ENCODE results near the gene SPNS3. TPM values are rescaled to one million over a fixed set of nuclear protein-coding genes. Genes with fewer than 3 reads are reported as not detected.
A peak's percentile ranks its signal among the peaks of the same experiment; 100 is the strongest.

SPNS3 gene
- polyA plus RNA-seq, result 1 to 10 TPM; 2.7 to 7.3 (median 2.8) TPM

GRCh38 chr17:4433515-4434031 is at the start of gene SPNS3:
SPNS3 (plus strand) TSS chr17:4433940; CDS start chr17:4433968, 28 bp downstream.
- Mint-ChIP-seq H3K4me1 (peaks cover 14 to 23% of the 10 kb centered on the region in 2 donors), H3K36me3 (no peaks in the 10 kb centered on the region), H3K27ac (peak within 1 kb of the TSS in 1 of 6 donors; percentile 3), H3K9me3 (no peaks in the 10 kb centered on the region), H3K27me3 (ENCODE audit: low read depth in 3 of 3) (peaks cover 10 to 30% (median 30%) of the 10 kb centered on the region in 3 donors), H3K4me3 (peak within 1 kb of the TSS in 3 of 5 donors; percentile 18 to 65 (median 53))
- DNase-seq, result peak; percentile 49 to 62 (median 55)

- peaks cover 0 to 3% (median 2%) of the 10 kb centered on the region in 3 donors for H3K27me3 Mint-ChIP-seq (ENCODE audit: low read depth in 3 of 3)
- no peaks in the 10 kb centered on the region for H3K4me1 Mint-ChIP-seq
- H3K4me3 Mint-ChIP-seq, result no peak overlapping the region
- H3K27ac Mint-ChIP-seq, result no peak overlapping the region
- H3K9me3 Mint-ChIP-seq, result no peaks in the 10 kb centered on the region
- H3K36me3 Mint-ChIP-seq, result no peaks in the 10 kb centered on the region
- DNase-seq, result no peak
Observed at GRCh38 chr17:4386406-4386805, 47.3 kb upstream of the SPNS3 start.

- no peak overlapping the region for H3K27ac Mint-ChIP-seq
- no peaks in the 10 kb centered on the region for H3K9me3 Mint-ChIP-seq
- H3K27me3 Mint-ChIP-seq (ENCODE audit: low read depth in 3 of 3), result peaks cover 0 to 3% (median 2%) of the 10 kb centered on the region in 3 donors
- no peaks in the 10 kb centered on the region for H3K36me3 Mint-ChIP-seq
- no peak overlapping the region for H3K4me3 Mint-ChIP-seq
- DNase-seq, result no peak
- H3K4me1 Mint-ChIP-seq, result no peaks in the 10 kb centered on the region
Observed at GRCh38 chr17:4387137-4387536, 46.6 kb upstream of the SPNS3 start.

DNA sequence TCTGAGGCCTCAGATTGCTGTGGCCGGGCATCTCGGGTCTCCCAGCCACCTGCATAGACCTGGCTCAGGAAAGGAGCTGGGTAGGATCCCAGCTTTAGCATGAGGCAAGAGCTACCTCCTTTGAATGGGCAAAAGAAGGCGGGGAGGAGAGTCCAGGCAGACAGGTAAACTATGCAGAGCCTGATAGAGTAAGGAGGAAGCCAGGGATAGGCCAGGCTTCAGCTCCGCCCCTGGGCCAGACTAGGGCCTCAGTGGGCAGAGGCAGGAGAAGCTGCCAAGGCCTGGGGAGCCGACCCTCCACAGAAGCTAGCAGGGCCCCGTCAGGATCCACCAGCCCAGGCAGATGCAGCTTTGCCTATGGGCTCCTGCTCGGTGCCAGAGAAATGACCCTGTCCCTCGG is 44.7 kb upstream of the SPNS3 start:
- Mint-ChIP-seq H3K27ac (no peak overlapping the region), H3K36me3 (no peaks in the 10 kb centered on the region), H3K4me3 (no peak overlapping the region), H3K4me1 (peaks cover 2 to 5% of the 10 kb centered on the region in 2 donors), H3K9me3 (no peaks in the 10 kb centered on the region), H3K27me3 (ENCODE audit: low read depth in 3 of 3) (peaks cover 0 to 2% (median 2%) of the 10 kb centered on the region in 3 donors)
- DNase-seq, result no peak

DNA sequence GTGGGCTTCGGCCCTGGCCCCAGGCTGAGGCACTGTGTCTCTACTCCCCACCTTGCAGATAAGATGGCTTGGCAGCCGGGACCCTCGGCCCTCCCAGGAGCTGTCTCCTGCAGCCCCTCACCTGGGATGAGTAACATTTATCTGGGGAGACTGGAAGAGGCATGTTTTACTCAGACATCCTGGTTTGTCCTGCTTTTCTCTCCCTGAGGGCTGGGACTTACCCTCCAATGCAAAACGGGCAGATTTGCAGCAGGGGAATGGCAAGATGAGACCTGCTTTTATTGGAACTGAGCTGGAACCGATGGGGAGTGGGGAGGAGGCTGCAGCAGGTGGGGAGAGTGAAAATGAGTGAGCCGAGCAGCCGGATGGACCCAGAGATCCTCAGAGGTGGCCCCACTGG is 39.9 kb upstream of the SPNS3 start:
- Mint-ChIP-seq H3K27me3 (ENCODE audit: low read depth in 3 of 3) (no peaks in the 10 kb centered on the region), H3K9me3 (no peaks in the 10 kb centered on the region), H3K27ac (no peak overlapping the region), H3K4me1 (peaks cover 7 to 16% of the 10 kb centered on the region in 2 donors), H3K4me3 (no peak overlapping the region), H3K36me3 (no peaks in the 10 kb centered on the region)
- DNase-seq, result no peak

GRCh38 chr17:4394208-4395110 is 39.3 kb upstream of the SPNS3 start:
- H3K4me1 Mint-ChIP-seq, result peaks cover 7 to 16% of the 10 kb centered on the region in 2 donors
- no peak overlapping the region for H3K4me3 Mint-ChIP-seq
- H3K27me3 Mint-ChIP-seq (ENCODE audit: low read depth in 3 of 3), result no peaks in the 10 kb centered on the region
- H3K36me3 Mint-ChIP-seq, result no peaks in the 10 kb centered on the region
- peak overlapping the region in 2 of 6 donors; percentile 65 to 78 for H3K27ac Mint-ChIP-seq
- no peak for DNase-seq
- no peaks in the 10 kb centered on the region for H3K9me3 Mint-ChIP-seq

DNA sequence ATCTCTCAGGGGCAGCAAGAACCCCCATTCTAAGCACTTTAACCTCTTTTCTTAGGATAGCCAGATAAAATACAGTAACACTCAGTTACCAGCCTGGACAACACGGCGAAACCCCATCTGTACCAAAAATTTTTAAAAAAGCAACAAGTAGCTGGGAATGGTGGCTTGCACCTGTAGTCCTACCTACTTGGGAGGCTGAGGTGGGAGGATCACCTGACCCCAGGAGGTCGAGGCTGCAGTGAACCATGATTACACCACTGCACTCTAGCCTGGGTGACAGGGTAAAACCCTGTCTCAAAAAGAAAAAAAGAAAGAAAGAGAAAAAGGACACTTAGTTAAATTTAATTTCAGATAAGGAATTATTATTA is 38.6 kb upstream of the SPNS3 start:
- Mint-ChIP-seq H3K4me3 (no peak overlapping the region), H3K9me3 (no peaks in the 10 kb centered on the region), H3K27me3 (ENCODE audit: low read depth in 3 of 3) (no peaks in the 10 kb centered on the region), H3K27ac (peak overlapping the region in 1 of 6 donors; percentile 78), H3K4me1 (peaks cover 7 to 16% of the 10 kb centered on the region in 2 donors), H3K36me3 (no peaks in the 10 kb centered on the region)
- no peak for DNase-seq

- peaks cover 12 to 22% of the 10 kb centered on the region in 2 donors for H3K4me1 Mint-ChIP-seq
- no peak for DNase-seq
- no peaks in the 10 kb centered on the region for H3K27me3 Mint-ChIP-seq (ENCODE audit: low read depth in 3 of 3)
- H3K36me3 Mint-ChIP-seq, result peaks cover 0 to 4% (median 0%) of the 10 kb centered on the region in 3 donors
- H3K4me3 Mint-ChIP-seq, result no peak overlapping the region
- no peaks in the 10 kb centered on the region for H3K9me3 Mint-ChIP-seq
- peak overlapping the region in 1 of 6 donors; percentile 17 for H3K27ac Mint-ChIP-seq
Observed at GRCh38 chr17:4397840-4398239, 35.9 kb upstream of the SPNS3 start.

- Mint-ChIP-seq H3K27me3 (ENCODE audit: low read depth in 3 of 3) (peaks cover 0 to 7% (median 4%) of the 10 kb centered on the region in 3 donors), H3K9me3 (no peaks in the 10 kb centered on the region), H3K4me1 (peaks cover 7 to 14% of the 10 kb centered on the region in 2 donors), H3K36me3 (peaks cover 0 to 4% (median 0%) of the 10 kb centered on the region in 3 donors), H3K27ac (no peak overlapping the region), H3K4me3 (no peak overlapping the region)
- no peak for DNase-seq
Observed at GRCh38 chr17:4405038-4405669, 28.6 kb upstream of the SPNS3 start.

- H3K27ac Mint-ChIP-seq, result no peak overlapping the region
- H3K36me3 Mint-ChIP-seq, result peaks cover 0 to 4% (median 0%) of the 10 kb centered on the region in 3 donors
Observed at GRCh38 chr17:4405699-4406098, 28.0 kb upstream of the SPNS3 start.

GRCh38 chr17:4406386-4406785 is 27.4 kb upstream of the SPNS3 start:
- Mint-ChIP-seq H3K4me3 (no peak overlapping the region), H3K4me1 (peaks cover 7 to 14% of the 10 kb centered on the region in 2 donors), H3K36me3 (peaks cover 0 to 4% (median 0%) of the 10 kb centered on the region in 3 donors), H3K27ac (no peak overlapping the region), H3K9me3 (no peaks in the 10 kb centered on the region), H3K27me3 (ENCODE audit: low read depth in 3 of 3) (peaks cover 0 to 7% (median 4%) of the 10 kb centered on the region in 3 donors)
- no peak for DNase-seq

More at GRCh38 chr17:4405699-4406098, 28.0 kb upstream of the SPNS3 start:
- Mint-ChIP-seq H3K4me3 (no peak overlapping the region), H3K9me3 (no peaks in the 10 kb centered on the region), H3K27me3 (ENCODE audit: low read depth in 3 of 3) (peaks cover 0 to 7% (median 4%) of the 10 kb centered on the region in 3 donors), H3K4me1 (peaks cover 7 to 14% of the 10 kb centered on the region in 2 donors)
- no peak for DNase-seq

DNA sequence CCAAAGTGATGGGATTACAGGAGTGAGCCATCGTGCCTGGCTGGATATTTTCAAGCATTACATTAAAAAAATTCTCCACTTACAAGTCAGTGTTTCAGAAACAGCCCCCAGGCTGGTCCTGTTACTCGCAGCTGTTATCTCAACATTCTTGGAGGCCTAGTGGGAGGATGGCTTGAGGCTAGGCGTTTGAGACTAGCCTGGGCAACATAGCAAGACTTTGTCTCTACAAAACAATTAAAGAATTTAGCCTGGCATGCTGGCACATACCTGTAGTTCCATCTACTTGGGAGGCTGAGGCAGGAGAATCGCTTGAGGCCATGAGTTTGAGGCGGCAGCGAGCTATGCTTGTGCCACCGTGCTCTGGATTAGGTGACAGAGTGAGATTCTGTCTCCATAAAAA is 26.5 kb upstream of the SPNS3 start:
- Mint-ChIP-seq H3K27me3 (ENCODE audit: low read depth in 3 of 3) (peaks cover 0 to 7% (median 4%) of the 10 kb centered on the region in 3 donors), H3K27ac (no peak overlapping the region), H3K4me1 (peaks cover 1 to 11% of the 10 kb centered on the region in 2 donors), H3K9me3 (no peaks in the 10 kb centered on the region), H3K4me3 (no peak overlapping the region), H3K36me3 (peaks cover 0 to under 1% (median 0%) of the 10 kb centered on the region in 3 donors)
- DNase-seq, result no peak

GRCh38 chr17:4407851-4408250 is 25.9 kb upstream of the SPNS3 start:
- Mint-ChIP-seq H3K27me3 (ENCODE audit: low read depth in 3 of 3) (peaks cover 0 to 7% (median 4%) of the 10 kb centered on the region in 3 donors), H3K4me3 (no peak overlapping the region), H3K36me3 (no peaks in the 10 kb centered on the region), H3K27ac (no peak overlapping the region), H3K9me3 (no peaks in the 10 kb centered on the region), H3K4me1 (peaks cover 1 to 10% of the 10 kb centered on the region in 2 donors)
- DNase-seq, result no peak

DNA sequence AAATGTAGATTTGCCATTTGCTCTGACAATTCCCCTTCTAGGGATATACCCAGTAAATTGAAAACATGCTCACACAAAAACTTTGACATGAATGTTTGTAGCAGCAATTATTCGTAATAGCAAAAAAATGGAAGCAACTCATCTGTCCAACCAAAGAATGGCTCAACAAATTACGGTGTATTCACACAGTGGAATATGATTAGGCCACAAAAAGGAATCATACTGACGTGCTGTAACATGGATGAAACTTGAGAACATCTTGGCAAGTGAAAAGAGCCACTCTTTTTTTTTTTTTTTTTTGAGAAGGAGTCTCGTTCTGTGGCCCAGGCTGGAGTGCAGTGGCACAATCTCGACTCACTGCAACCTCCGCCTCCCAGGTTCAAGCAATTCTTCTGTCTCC is 24.1 kb upstream of the SPNS3 start:
- DNase-seq, result no peak
- Mint-ChIP-seq H3K27me3 (ENCODE audit: low read depth in 3 of 3) (peaks cover 1 to 2% (median 2%) of the 10 kb centered on the region in 3 donors), H3K36me3 (no peaks in the 10 kb centered on the region), H3K4me1 (peaks cover 5 to 7% of the 10 kb centered on the region in 2 donors), H3K27ac (no peak overlapping the region), H3K9me3 (no peaks in the 10 kb centered on the region), H3K4me3 (no peak overlapping the region)

All from immature natural killer cell (primary cell).